Hepatocyte (in vitro differentiated cells): ENCODE data around the gene BCL7C.
"Not testable (repeated sequence)": the region's sequence is repeated elsewhere in the genome, so short reads cannot be mapped to it uniquely, and the experiment has no call there.

ENCODE experiments used
- CTCF ChIP-seq: fragments of 200-600 bp; sonication (generic); IDR thresholded peaks from 2 replicates; pipeline ENCODE4 v1.5.1; 2016; ENCODE audit warnings: antibody characterized with exemption, mild to moderate bottlenecking; ENCODE audit not compliant: poor library complexity
- EZH2 ChIP-seq: fragments of 200-600 bp; sonication (generic); IDR thresholded peaks from 2 replicates; pipeline ENCODE4 v1.6.1; 2016; ENCODE audit warnings: antibody characterized with exemption, mild to moderate bottlenecking, borderline replicate concordance
- EZH2phosphoT487 ChIP-seq: fragments of 200-600 bp; sonication (generic); IDR thresholded peaks from one replicate; pipeline ENCODE4 v1.6.1; 2018; ENCODE audit warnings: antibody characterized with exemption, mild to moderate bottlenecking, low read depth, moderate library complexity; ENCODE audit not compliant: unreplicated experiment, severe bottlenecking

- TF ChIP-seq CTCF, EZH2phosphoT487, EZH2: not testable (repeated sequence)
These were observed 45.7 kb upstream of the BCL7C start for GRCh38 chr16:30939571-30939970.
